ENCODE measurements around the gene KRTAP5-9.

KRTAP5-9 gene

DNA sequence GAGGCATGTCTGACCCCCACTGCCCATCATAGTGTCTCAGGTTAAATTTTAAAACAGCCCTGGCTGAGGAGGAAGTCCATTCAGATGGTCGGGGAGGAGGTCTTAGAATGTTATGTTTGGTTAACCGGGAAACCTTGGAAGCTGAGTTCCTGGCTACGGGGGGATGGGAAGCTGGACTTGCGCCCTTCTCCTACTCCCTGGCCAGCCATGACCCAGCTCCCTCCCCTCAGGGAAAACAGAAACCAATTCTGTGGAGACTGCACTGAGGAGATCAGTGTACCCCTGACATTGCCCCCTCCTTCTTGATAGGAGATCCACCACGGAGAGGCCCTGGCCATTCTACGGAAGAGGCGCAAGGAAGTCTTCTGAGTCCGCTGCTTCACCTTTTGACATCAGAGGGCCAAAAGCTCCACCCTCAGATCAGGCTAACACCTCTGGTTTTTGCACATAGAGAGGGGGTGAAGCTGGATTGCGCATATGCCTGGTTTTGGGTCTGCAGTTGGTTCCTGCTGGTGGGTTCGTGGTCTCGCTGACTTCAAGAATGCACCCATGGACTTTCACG, 2.7 kb upstream of the KRTAP5-9 start:
- no CpG with 5 or more reads among the region's 12 CpGs for WGBS (ENCODE audit: extremely low coverage, insufficient coverage, low lambda C conversion rate)
- no peak overlapping the region for H3K18ac ChIP-seq (ENCODE audit: low read length)
- no peak overlapping the region for H3K4ac ChIP-seq (ENCODE audit: low read depth, low read length)
- H3K27ac ChIP-seq (ENCODE audit: low read depth, low read length) = no peak overlapping the region
- DNase-seq = no peak
- no peak overlapping the region for H3K56ac ChIP-seq (ENCODE audit: low read length)
- no peak overlapping the region for H2AK5ac ChIP-seq (ENCODE audit: low read length)
- H3K4me2 ChIP-seq (ENCODE audit: low read length) = no peak overlapping the region
- no peak overlapping the region for H2BK15ac ChIP-seq (replicated peaks; ENCODE audit: low read depth)
- H3K79me1 ChIP-seq (ENCODE audit: low read length) = no peaks in the 10 kb centered on the region
- H4K8ac ChIP-seq (ENCODE audit: low read depth, low read length) = no peak overlapping the region
- H4K5ac ChIP-seq (ENCODE audit: low read length) = no peak overlapping the region
- H3K27me3 ChIP-seq (ENCODE audit: insufficient read depth, low read length, poor library complexity) = no peaks in the 10 kb centered on the region
- no peak overlapping the region for H2BK5ac ChIP-seq (ENCODE audit: low read length)
- H3K4me1 ChIP-seq (ENCODE audit: control insufficient read depth, low read depth, low read length) = peaks cover 1% of the 10 kb centered on the region
- H3K36me3 ChIP-seq (ENCODE audit: control insufficient read depth, insufficient read depth, low read length) = no peaks in the 10 kb centered on the region
- H2BK120ac ChIP-seq (ENCODE audit: low read depth, low read length) = no peak overlapping the region
- H3K79me2 ChIP-seq (ENCODE audit: control insufficient read depth, insufficient read depth, low read length) = no peaks in the 10 kb centered on the region
- H3K4me3 ChIP-seq (ENCODE audit: low read length) = no peak overlapping the region
- H3K9ac ChIP-seq (ENCODE audit: low read length) = no peak overlapping the region
- H3K23ac ChIP-seq (ENCODE audit: low read length) = no peak overlapping the region

DNA sequence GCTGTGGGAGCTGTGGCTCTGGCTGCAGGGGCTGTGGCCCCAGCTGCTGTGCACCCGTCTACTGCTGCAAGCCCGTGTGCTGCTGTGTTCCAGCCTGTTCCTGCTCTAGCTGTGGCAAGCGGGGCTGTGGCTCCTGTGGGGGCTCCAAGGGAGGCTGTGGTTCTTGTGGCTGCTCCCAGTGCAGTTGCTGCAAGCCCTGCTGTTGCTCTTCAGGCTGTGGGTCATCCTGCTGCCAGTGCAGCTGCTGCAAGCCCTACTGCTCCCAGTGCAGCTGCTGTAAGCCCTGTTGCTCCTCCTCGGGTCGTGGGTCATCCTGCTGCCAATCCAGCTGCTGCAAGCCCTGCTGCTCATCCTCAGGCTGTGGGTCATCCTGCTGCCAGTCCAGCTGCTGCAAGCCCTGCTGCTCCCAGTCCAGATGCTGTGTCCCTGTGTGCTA, 514 bp downstream of the KRTAP5-9 start:
- no peaks in the 10 kb centered on the region for H3K79me1 ChIP-seq (ENCODE audit: low read length)
- H3K56ac ChIP-seq (ENCODE audit: low read length) = no peak overlapping the region
- no peak overlapping the region for H3K23ac ChIP-seq (ENCODE audit: low read length)
- no peak overlapping the region for H3K9ac ChIP-seq (ENCODE audit: low read length)
- no peaks in the 10 kb centered on the region for H3K27me3 ChIP-seq (ENCODE audit: insufficient read depth, low read length, poor library complexity)
- H3K4me2 ChIP-seq (ENCODE audit: low read length) = no peak overlapping the region
- no peak overlapping the region for H3K27ac ChIP-seq (ENCODE audit: low read depth, low read length)
- no peak for DNase-seq
- H3K79me2 ChIP-seq (ENCODE audit: control insufficient read depth, insufficient read depth, low read length) = no peaks in the 10 kb centered on the region
- peaks cover 1% of the 10 kb centered on the region for H3K4me1 ChIP-seq (ENCODE audit: control insufficient read depth, low read depth, low read length)
- no peak overlapping the region for H4K5ac ChIP-seq (ENCODE audit: low read length)
- no peak overlapping the region for H3K4ac ChIP-seq (ENCODE audit: low read depth, low read length)
- H2AK5ac ChIP-seq (ENCODE audit: low read length) = no peak overlapping the region
- H3K36me3 ChIP-seq (ENCODE audit: control insufficient read depth, insufficient read depth, low read length) = no peaks in the 10 kb centered on the region
- no peak overlapping the region for H3K18ac ChIP-seq (ENCODE audit: low read length)
- WGBS (ENCODE audit: extremely low coverage, insufficient coverage, low lambda C conversion rate) = no CpG with 5 or more reads among the region's 5 CpGs
- no peak overlapping the region for H4K8ac ChIP-seq (ENCODE audit: low read depth, low read length)
- H3K4me3 ChIP-seq (ENCODE audit: low read length) = no peak overlapping the region
- H2BK15ac ChIP-seq (replicated peaks; ENCODE audit: low read depth) = no peak overlapping the region
- no peak overlapping the region for H2BK5ac ChIP-seq (ENCODE audit: low read length)
- H2BK120ac ChIP-seq (ENCODE audit: low read depth, low read length) = no peak overlapping the region

DNA sequence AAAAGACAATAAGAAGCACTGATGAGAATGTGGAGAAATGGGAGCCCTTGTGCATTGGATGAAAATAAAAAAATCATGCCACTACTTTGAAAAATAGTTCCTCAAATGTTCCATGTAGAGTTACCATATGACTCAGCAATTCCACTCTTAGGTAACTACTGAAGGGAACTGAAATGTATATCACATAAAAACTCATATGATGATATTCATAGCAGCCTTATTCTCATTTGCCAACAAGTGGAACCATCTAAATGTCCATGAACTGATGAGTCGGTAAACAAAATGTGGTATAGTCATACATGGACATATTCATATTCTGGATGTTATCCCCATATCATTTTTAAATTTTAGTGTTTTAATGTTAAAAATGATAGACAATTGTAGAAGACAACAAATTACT, 3.5 kb downstream of the KRTAP5-9 start:
- Histone ChIP-seq H3K27ac (ENCODE audit: low read depth, low read length) (no peak overlapping the region), H2AK5ac (ENCODE audit: low read length) (no peak overlapping the region), H3K4me1 (ENCODE audit: control insufficient read depth, low read depth, low read length) (no peaks in the 10 kb centered on the region), H3K56ac (ENCODE audit: low read length) (no peak overlapping the region), H3K9ac (ENCODE audit: low read length) (no peak overlapping the region), H2BK15ac (replicated peaks; ENCODE audit: low read depth) (no peak overlapping the region), H3K79me2 (ENCODE audit: control insufficient read depth, insufficient read depth, low read length) (no peaks in the 10 kb centered on the region), H3K4me2 (ENCODE audit: low read length) (no peak overlapping the region), H3K4ac (ENCODE audit: low read depth, low read length) (no peak overlapping the region), H4K8ac (ENCODE audit: low read depth, low read length) (no peak overlapping the region), H3K18ac (ENCODE audit: low read length) (no peak overlapping the region), H2BK5ac (ENCODE audit: low read length) (no peak overlapping the region), H2BK120ac (ENCODE audit: low read depth, low read length) (no peak overlapping the region), H3K79me1 (ENCODE audit: low read length) (no peaks in the 10 kb centered on the region), H3K4me3 (ENCODE audit: low read length) (no peak overlapping the region), H3K36me3 (ENCODE audit: control insufficient read depth, insufficient read depth, low read length) (no peaks in the 10 kb centered on the region), H3K27me3 (ENCODE audit: insufficient read depth, low read length, poor library complexity) (no peaks in the 10 kb centered on the region), H3K23ac (ENCODE audit: low read length) (no peak overlapping the region), H4K5ac (ENCODE audit: low read length) (no peak overlapping the region)
- DNase-seq = no peak
- WGBS (ENCODE audit: extremely low coverage, insufficient coverage, low lambda C conversion rate) = no CpG with 5 or more reads among the region's 1 CpG

DNA sequence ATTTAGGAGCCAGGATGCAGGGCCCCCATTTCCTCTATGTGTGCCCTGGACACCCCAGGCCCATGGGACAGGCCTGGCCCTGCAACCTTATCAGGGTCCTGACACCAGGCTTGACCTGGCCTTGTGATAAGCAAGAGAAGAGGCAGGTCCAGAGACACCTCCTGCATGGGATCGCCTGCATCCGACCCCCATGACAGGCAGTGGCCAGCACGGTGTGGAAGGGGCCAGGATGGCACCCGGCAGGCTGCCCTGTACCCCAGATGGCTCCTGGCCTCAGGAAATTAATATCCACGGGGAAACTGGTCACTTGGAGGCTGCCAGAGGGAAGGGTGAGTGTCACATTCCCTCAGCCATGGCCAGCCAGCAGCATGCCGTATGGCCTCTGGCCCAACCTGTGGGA, 6.8 kb downstream of the KRTAP5-9 start:
- H3K79me1 ChIP-seq (ENCODE audit: low read length) = no peaks in the 10 kb centered on the region
- H2BK5ac ChIP-seq (ENCODE audit: low read length) = no peak overlapping the region
- no peak overlapping the region for H3K4me2 ChIP-seq (ENCODE audit: low read length)
- no peak overlapping the region for H3K4me3 ChIP-seq (ENCODE audit: low read length)
- DNase-seq = no peak
- no peak overlapping the region for H3K23ac ChIP-seq (ENCODE audit: low read length)
- no peak overlapping the region for H3K4ac ChIP-seq (ENCODE audit: low read depth, low read length)
- no peak overlapping the region for H2BK15ac ChIP-seq (replicated peaks; ENCODE audit: low read depth)
- H3K56ac ChIP-seq (ENCODE audit: low read length) = no peak overlapping the region
- no peaks in the 10 kb centered on the region for H3K27me3 ChIP-seq (ENCODE audit: insufficient read depth, low read length, poor library complexity)
- H3K4me1 ChIP-seq (ENCODE audit: control insufficient read depth, low read depth, low read length) = no peaks in the 10 kb centered on the region
- no peak overlapping the region for H4K5ac ChIP-seq (ENCODE audit: low read length)
- no peak overlapping the region for H4K8ac ChIP-seq (ENCODE audit: low read depth, low read length)
- H3K36me3 ChIP-seq (ENCODE audit: control insufficient read depth, insufficient read depth, low read length) = no peaks in the 10 kb centered on the region
- no peak overlapping the region for H3K18ac ChIP-seq (ENCODE audit: low read length)
- H2AK5ac ChIP-seq (ENCODE audit: low read length) = no peak overlapping the region
- H2BK120ac ChIP-seq (ENCODE audit: low read depth, low read length) = no peak overlapping the region
- H3K79me2 ChIP-seq (ENCODE audit: control insufficient read depth, insufficient read depth, low read length) = no peaks in the 10 kb centered on the region
- H3K9ac ChIP-seq (ENCODE audit: low read length) = no peak overlapping the region
- no CpG with 5 or more reads among the region's 6 CpGs for WGBS (ENCODE audit: extremely low coverage, insufficient coverage, low lambda C conversion rate)
- H3K27ac ChIP-seq (ENCODE audit: low read depth, low read length) = no peak overlapping the region

DNA sequence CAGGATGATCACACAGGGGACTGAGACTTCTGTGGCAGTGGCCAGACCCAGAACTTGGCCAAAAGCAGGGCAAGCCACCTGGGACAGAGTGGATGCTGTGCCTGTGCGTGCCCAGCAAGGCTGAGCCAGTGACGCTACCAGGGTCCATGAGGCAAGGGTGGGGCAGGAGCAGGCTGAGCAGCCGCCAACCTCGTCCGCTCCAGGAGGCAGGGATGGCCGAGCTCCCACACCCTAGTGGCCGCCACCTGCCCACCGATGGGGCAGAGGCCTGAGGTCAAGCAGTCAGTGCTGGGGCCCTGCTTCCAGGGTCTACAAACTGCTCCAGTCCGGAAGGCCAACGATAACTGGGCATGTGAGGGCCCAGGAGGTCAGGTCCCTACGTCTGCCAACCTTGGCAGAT, 7.3 kb downstream of the KRTAP5-9 start:
- Histone ChIP-seq H3K23ac (ENCODE audit: low read length) (no peak overlapping the region), H3K4me1 (ENCODE audit: control insufficient read depth, low read depth, low read length) (no peaks in the 10 kb centered on the region), H3K4me2 (ENCODE audit: low read length) (no peak overlapping the region), H4K8ac (ENCODE audit: low read depth, low read length) (no peak overlapping the region), H2BK120ac (ENCODE audit: low read depth, low read length) (no peak overlapping the region), H2AK5ac (ENCODE audit: low read length) (no peak overlapping the region), H3K79me2 (ENCODE audit: control insufficient read depth, insufficient read depth, low read length) (no peaks in the 10 kb centered on the region), H2BK15ac (replicated peaks; ENCODE audit: low read depth) (no peak overlapping the region), H3K27me3 (ENCODE audit: insufficient read depth, low read length, poor library complexity) (no peaks in the 10 kb centered on the region), H2BK5ac (ENCODE audit: low read length) (no peak overlapping the region), H3K4ac (ENCODE audit: low read depth, low read length) (no peak overlapping the region), H3K79me1 (ENCODE audit: low read length) (no peaks in the 10 kb centered on the region), H3K9ac (ENCODE audit: low read length) (no peak overlapping the region), H3K4me3 (ENCODE audit: low read length) (no peak overlapping the region), H3K18ac (ENCODE audit: low read length) (no peak overlapping the region), H4K5ac (ENCODE audit: low read length) (no peak overlapping the region), H3K36me3 (ENCODE audit: control insufficient read depth, insufficient read depth, low read length) (no peaks in the 10 kb centered on the region), H3K27ac (ENCODE audit: low read depth, low read length) (no peak overlapping the region), H3K56ac (ENCODE audit: low read length) (no peak overlapping the region)
- no CpG with 5 or more reads among the region's 11 CpGs for WGBS (ENCODE audit: extremely low coverage, insufficient coverage, low lambda C conversion rate)
- no peak for DNase-seq

DNA sequence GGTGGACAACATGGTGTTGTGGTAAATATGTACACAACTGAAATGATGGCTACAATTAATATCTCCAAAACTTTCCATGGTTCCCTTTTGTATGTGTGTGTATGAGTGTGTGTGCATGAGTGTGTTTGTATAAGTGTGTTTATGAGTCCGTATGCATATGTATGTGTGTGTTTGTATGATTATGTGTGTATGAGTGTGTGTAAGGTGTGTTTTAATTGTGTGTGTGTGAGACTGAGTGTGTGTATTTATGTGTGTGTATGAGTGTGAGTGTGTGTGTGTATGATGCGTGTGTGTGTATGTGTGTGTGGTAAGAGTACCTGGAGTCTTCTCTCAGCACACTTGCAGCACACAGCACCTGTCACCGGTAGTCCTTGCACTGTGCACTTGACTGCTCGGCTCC, 7.8 kb downstream of the KRTAP5-9 start:
- no peak overlapping the region for H3K4me3 ChIP-seq (ENCODE audit: low read length)
- H3K56ac ChIP-seq (ENCODE audit: low read length) = no peak overlapping the region
- no peaks in the 10 kb centered on the region for H3K79me2 ChIP-seq (ENCODE audit: control insufficient read depth, insufficient read depth, low read length)
- no peak overlapping the region for H3K4me2 ChIP-seq (ENCODE audit: low read length)
- no peak overlapping the region for H3K18ac ChIP-seq (ENCODE audit: low read length)
- no peak overlapping the region for H2BK120ac ChIP-seq (ENCODE audit: low read depth, low read length)
- WGBS (ENCODE audit: extremely low coverage, insufficient coverage, low lambda C conversion rate) = 100% methylated on average over 2 of the region's 4 CpGs
- H3K27ac ChIP-seq (ENCODE audit: low read depth, low read length) = no peak overlapping the region
- no peak for DNase-seq
- H4K8ac ChIP-seq (ENCODE audit: low read depth, low read length) = no peak overlapping the region
- H3K79me1 ChIP-seq (ENCODE audit: low read length) = no peaks in the 10 kb centered on the region
- no peak overlapping the region for H4K5ac ChIP-seq (ENCODE audit: low read length)
- H3K36me3 ChIP-seq (ENCODE audit: control insufficient read depth, insufficient read depth, low read length) = no peaks in the 10 kb centered on the region
- H2BK5ac ChIP-seq (ENCODE audit: low read length) = no peak overlapping the region
- no peak overlapping the region for H2AK5ac ChIP-seq (ENCODE audit: low read length)
- no peak overlapping the region for H3K23ac ChIP-seq (ENCODE audit: low read length)
- no peak overlapping the region for H3K4ac ChIP-seq (ENCODE audit: low read depth, low read length)
- H3K27me3 ChIP-seq (ENCODE audit: insufficient read depth, low read length, poor library complexity) = no peaks in the 10 kb centered on the region
- no peaks in the 10 kb centered on the region for H3K4me1 ChIP-seq (ENCODE audit: control insufficient read depth, low read depth, low read length)
- H3K9ac ChIP-seq (ENCODE audit: low read length) = no peak overlapping the region
- no peak overlapping the region for H2BK15ac ChIP-seq (replicated peaks; ENCODE audit: low read depth)
